GM12873 (cell line): ENCODE results near the gene ABCA3.

Experiments
- TF ChIP-seq, protein P1 (sequence below): IDR thresholded peaks from 2 replicates; pipeline ENCODE4 v1.5.1; 2012; ENCODE audit warnings: low read depth, mild to moderate bottlenecking, moderate library complexity, low read length, control low read depth; ENCODE audit not compliant: insufficient read depth; ENCODE audit errors: missing control alignments

Gene ABCA3

DNA sequence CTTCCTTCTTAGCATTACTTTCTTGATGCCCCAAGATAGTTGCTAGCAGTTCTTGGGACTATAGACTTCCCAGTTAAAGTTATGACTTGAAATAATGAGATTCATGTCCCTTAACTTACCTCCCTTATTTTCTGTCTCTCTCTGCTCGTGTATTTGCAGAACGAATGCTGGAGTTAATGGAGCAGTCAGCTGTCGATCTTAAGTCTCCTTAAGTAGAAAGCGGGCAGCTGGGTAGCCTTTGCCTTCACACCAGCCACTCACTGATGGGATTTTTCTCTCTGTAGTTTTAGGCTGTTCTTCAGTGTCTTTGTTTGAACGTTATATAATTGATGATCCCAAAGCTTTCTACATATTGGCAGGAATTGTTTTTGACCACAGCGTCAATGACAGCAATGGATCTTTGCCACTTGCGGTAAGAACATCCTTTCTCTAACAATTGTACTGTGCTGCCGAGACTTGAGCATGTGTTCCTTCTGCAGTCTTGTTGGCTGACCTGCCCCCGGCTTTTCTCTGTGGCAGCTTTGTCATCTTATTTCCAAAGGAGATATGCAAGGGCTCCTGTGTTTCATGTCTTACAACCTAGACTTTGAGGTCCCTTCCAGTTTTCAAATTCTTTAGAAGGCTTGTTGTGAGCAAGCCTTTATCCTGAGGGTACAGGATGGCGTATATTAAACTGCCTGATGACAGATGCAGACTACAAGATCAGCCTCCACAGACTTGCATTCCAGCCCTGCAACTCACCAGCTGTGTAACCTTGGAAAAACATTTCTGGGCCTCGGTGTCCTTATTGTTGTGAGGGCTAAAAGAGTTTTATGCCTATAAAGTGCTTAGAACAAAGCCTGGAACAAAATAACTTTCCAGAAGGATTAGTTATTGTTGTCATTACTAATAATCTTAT lies 25.1 kb upstream of the ABCA3 start:
- TF ChIP-seq, protein P1, sequence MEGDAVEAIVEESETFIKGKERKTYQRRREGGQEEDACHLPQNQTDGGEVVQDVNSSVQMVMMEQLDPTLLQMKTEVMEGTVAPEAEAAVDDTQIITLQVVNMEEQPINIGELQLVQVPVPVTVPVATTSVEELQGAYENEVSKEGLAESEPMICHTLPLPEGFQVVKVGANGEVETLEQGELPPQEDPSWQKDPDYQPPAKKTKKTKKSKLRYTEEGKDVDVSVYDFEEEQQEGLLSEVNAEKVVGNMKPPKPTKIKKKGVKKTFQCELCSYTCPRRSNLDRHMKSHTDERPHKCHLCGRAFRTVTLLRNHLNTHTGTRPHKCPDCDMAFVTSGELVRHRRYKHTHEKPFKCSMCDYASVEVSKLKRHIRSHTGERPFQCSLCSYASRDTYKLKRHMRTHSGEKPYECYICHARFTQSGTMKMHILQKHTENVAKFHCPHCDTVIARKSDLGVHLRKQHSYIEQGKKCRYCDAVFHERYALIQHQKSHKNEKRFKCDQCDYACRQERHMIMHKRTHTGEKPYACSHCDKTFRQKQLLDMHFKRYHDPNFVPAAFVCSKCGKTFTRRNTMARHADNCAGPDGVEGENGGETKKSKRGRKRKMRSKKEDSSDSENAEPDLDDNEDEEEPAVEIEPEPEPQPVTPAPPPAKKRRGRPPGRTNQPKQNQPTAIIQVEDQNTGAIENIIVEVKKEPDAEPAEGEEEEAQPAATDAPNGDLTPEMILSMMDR, result no peak

GRCh38 chr16:2364638-2365210 lies 24.2 kb upstream of the ABCA3 start:
- TF ChIP-seq, protein P1, result no peak

DNA sequence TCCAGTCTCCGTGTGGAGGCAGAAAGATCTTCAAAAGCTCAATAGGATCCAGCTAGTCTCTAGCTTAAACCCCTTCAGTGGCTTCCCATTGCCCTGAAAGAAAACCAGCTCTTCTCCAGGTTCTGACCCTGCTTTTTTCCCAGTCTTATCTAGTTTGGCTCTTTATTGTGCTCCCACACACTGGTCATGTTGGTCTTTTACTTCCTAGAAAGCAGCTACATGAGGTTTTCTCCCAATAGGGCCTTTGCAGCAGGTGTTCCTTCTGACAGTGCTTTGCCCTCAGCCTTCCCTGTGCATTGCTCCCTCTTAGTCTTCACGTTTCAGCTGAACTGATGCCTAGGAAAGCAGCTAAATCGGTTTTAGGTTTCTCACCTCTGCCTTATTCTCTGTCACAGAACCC lies 21.7 kb upstream of the ABCA3 start:
- TF ChIP-seq, protein P1, result no peak

- TF ChIP-seq, protein P1, result no peak
Observed at GRCh38 chr16:2361129-2361528, 20.6 kb upstream of the ABCA3 start.

- TF ChIP-seq, protein P1, result no peak
Observed at GRCh38 chr16:2359919-2360318, 19.4 kb upstream of the ABCA3 start.

DNA sequence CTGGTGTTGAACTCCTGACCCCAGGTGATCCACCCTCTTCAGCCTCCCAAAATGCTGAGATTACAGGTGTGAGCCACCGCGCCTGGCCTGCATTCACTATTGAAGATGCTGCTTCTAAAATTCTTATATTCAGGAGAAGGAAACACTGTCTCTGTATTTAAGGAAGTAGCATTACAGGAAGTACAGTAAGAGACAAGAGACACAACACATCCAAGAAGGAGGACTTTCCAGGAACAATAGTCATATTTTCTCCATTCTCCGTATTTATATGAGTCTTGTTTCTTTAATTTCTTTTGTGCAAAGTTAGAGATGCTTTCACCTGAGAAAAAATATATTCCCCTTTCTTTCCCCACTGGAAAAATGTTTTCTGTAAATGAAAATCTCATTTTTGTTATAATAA lies 18.3 kb upstream of the ABCA3 start:
- TF ChIP-seq, protein P1, result no peak

DNA sequence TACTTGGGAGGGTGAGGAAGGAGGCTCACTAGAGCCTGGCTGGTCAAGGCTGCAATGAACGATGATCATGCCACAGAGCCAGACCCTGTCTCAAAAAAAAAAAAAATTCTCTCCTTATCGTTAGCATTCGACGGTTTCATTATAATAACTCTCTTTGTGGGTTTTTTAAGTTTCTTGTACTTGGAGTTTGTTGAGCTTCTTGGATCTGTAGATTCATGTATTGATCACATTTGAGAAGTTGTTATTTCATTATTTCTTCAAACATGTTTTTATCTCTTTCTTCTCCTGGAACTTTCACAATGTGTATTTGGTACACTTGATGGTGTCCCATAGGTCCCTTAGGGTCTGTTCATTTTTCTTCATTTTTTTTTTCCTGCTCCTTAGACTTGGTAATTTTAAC lies 16.8 kb upstream of the ABCA3 start:
- TF ChIP-seq, protein P1, result no peak
